HG02970 (cell line): ENCODE data around the gene NR6A1.
"Not testable (repeated sequence)": the region's sequence is repeated elsewhere in the genome, so short reads cannot be mapped to it uniquely, and the experiment has no call there.

Source experiments
- ATAC-seq: cut with Tn5 transposase; IDR thresholded peaks from one replicate; pipeline ENCODE4 v1.9.1; 2021; ENCODE audit warnings: mild to moderate bottlenecking, moderate library complexity, moderate number of reproducible peaks; ENCODE audit not compliant: unreplicated experiment, low FRiP score

Gene NR6A1

DNA sequence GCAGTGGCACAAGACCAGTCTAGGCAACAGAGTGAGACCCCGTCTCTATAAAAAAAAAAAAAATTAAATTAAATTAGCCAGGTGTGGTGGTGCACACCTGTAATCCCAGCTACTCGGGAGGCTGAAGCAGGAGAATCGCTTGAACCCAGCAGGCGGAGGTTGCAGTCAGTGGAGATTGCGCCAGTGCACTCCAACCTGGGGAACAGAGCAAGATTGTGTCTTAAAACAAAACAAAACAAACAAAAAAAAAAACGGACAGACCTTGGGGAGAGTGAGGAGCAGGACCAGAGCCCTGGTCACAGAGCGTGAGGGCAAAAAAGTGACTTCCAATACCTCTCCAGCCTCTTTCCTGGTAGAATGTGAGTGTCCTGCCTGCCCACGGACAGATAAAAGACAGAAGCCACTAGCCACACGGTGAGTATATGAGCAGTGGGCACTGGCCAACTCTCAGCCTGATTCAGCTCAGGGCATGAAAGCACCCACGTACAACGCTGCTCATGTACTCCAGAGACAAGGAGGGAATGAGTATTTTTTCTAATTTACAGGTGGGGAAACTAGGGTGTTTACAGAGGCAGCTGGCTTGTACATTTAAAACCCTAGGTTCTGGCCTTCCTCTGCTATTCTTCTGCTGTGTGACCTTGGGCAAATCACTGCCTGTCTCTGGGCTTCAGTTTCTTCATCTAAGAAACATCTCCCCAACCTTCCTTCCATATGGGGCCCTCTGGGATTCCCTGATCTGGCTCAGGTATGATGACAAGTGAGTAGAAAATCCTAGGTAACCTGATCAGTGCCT is 7.7 kb upstream of the NR6A1 start:
- ATAC-seq = no peak

DNA sequence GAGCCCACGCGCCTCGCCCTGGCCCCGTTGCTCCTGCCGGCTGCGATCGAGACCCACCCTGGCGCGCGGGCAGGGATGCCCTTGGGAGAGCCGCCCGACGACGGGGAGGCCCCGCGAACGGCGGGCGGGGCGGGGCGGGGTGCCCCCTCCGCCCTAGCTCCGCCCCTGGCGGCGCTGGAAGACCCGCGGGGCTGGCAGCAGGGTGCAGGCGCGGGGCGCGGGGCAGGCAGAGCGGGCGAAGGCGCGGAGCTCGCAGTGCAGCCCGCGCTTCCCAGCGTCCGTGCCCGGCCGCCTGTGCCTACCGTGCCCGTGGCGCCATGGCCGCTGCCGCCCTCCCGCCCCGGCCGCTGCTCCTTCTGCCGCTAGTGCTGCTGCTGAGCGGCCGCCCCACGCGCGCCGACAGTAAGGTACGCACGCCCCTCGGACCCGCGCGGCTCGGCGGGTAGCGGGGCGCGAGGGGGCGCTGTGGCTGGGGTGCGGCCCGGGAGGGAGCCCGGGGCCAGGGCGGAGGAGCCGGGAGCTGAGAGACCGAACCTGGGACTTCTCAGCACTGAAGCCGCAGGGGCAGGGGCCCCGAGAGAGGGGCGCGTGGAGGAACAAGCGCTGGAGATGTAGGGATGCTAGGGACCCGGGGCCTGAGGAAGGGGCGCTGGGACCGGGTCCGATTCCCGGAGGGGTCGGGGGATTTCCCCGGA is 6.0 kb upstream of the NR6A1 start, which contains the start of gene OLFML2A:
Gene OLFML2A (plus strand): TSS at position 180 of the 695 bp plus-strand sequence. CDS start 138 bp downstream, at position 318.
- no peak for ATAC-seq

GRCh38 chr9:124776618-124776953 is 5.5 kb upstream of the NR6A1 start:
- ATAC-seq = no peak

- ATAC-seq = no peak
Measured at GRCh38 chr9:124774129-124774978, 3.2 kb upstream of the NR6A1 start.

DNA sequence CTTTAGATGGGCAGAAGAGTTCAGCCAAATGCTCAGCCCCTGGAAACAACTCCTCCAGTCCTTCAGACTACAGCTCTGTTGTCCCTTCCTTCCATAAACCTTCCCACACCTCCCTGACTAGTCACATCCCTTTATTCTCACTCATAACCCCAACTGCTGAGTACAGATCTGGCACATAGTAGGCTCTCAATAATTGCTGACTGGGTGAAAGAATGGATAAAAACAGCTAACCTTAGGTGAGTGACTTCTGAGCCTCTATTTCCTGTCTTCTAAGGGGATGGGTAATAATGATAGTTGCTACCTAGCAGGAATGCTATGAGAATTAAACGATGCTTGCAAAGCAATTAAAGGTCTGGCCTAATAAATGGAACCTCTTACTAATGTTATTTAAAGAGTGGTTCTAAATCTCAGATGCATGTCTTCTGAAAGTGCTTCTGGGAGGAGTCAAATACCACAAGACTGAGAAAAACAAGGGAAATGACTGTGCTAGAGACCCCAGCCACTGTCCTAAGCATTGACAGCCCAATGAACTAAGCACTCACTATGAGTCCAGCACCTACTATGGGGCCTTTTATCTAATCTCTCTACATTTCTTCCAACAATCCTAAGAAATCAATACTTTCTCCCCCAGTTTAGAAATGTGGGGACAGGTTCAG is 2.5 kb upstream of the NR6A1 start:
- no peak for ATAC-seq

DNA sequence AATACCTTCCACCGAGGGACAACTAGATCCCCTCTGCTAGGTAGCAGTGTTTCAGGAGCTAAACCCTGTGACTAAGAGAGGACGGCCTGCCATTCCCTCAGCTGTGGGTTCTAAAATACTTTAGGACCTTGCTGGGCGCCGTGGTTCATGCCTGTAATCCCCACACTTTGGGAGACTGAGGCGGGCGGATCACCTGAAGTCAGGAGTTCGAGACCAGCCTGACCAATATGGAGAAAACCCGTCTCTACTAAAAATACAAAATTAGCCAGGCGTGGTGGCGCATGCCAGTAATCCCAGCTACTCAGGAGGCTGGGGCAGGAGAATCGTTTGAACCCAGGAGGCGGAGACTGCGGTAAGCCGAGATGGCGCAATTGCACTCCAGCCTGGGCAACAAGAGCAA is 1.8 kb upstream of the NR6A1 start:
- ATAC-seq = not testable (repeated sequence)

DNA sequence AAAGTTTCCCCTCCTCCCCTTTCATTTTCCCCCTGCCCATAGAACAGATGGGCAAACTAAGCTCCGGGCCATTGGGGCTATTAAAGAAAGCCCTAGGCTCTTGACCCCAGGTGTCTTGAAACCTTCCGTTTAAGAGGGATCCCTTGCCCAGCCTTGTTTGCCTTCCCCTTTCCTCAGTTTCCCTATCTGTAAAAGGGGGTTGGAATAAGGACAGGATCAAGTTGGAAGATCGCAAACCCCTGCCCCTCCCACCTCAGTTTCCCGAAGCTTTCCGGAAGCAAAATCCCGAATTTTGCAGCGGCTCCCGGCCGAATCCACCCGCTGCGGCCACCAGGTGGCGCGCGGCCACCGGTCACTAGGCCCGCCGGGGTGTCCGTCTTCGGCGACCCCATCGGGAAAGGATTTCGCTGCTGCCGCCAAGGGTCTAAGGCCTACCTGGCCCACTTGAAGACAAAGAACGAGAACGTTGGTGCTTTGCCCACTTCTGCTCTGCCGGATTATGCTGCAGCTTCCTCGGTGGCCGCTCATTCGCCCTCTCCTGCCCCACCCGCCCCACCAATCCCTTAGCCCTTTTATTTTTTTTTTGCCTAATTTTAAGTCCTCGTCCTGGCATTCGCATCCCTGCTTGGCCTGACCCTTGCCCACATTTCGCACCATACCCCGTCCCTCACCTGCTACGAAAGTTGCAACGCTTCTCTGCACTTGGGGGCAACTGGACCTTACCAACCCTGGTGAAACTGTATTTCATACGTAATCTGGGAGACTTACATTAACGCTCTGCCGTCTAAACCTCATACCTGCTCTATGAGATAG is 962 bp upstream of the NR6A1 start:
- no peak for ATAC-seq

GRCh38 chr9:124770359-124771020 is 621 bp downstream of the NR6A1 start:
- no peak for ATAC-seq

DNA sequence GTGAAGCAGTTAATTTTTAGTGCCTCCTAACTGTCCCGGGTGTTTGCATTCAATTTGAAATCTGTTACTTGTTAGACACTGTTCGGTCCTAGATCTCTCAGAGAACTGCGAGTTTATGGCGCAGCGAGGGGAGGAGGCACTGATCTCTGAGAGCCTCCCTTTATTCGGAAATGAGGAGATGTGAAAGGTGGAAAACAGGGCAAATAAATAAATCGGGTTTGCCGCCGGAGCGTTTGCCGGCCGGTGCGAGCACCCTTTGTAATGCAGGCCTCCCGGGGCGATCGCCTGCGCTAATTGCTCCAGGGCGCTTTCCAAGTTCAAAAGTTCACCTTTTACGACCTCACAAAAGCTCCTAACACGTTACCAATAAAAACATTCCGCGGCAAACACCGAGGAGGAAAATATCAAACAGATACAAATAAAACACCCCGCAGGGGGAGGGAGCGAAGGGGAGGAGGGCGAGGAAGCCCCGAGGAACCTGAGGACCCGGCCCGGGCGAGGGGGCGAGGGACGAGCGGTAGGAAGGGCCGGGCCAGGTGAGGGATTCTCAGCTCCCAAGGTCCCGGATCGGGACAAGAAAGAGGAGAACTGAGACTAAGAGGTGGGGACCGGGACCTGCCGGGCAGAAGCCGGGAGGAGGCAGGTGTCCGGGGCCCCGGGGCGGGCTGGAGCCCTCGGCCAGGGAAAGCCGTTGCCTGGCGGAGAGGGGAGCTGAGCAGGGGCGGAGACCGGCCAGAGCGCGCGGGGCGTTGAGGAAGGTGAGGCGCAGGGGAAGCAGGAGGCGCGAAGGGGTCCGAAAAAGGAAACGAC is 1.4 kb downstream of the NR6A1 start:
- ATAC-seq = no peak

DNA sequence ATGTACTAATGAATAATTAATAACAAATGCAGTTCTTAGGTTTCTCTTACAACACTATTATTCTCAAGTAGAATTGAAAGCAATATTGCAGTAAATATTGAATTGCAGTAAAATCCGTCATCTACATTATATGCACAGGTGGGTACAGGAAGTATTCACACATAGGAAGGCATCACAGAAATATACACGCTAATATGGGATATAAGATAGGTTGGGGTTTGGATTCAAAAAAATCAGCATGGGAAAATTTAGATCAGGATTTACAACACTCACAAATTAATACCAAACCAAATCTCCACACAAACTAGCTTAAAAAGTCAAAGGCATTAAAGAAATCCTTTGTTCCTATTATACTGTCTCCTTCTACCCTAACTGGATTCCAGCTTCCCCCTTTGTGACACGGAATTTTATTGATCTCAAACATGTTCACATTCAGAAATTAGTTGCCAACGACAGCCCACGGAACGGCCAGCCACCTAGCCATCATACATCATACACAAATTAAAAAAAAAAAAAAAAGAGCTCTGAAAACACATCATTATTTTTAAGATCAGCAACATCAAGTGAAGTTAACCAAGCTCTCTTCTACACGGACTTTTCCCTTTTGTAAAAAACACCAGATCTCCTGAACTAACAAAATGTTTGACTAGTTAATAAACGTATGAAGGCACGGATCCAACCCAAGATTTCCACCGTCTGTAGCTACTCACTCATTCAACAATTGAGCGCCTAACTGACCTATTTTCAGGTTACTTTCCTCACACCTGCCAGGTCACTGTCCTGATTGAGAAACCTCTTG is 2.2 kb downstream of the NR6A1 start:
- ATAC-seq = no peak

- no peak for ATAC-seq
Measured at GRCh38 chr9:124768334-124768733, 2.8 kb downstream of the NR6A1 start.

DNA sequence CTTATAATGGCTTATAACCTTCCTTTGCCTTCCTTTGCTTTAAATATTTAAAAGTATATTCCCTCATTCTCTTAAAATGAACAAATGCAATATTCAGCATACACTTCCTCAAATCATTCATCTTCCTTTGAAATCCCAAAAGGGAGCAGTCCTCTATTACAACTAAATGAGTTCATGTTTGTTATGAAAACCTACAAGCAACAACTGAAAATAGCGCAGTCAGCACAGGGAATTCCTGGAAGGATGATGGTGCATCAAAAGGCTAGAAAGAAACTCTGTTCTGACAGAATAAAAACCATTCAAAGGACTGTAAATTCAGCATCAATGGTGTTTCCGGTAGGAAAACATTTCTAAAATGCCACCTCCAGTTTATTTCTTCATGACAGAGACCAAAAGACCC is 3.3 kb downstream of the NR6A1 start:
- ATAC-seq = no peak

GRCh38 chr9:124766815-124767554 is 4.1 kb downstream of the NR6A1 start:
- no peak for ATAC-seq

DNA sequence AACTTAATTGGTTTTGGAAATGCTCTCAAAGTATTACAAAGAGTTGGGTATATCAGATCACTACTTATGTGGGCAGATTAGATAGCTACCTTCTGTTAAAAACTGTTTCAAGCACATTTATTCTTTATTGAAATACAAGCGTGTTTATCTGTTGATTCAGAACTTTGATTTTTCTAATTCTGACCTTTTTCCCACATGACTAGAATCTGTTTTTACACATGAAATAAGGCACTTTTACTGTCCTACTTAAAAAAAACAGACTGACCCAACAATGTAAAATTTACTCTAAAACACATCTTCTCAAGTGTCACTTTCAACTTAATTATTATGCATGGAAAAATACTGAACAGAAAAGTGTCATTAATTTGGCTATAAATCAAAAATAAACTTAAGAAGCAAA is 4.8 kb downstream of the NR6A1 start:
- ATAC-seq = no peak

GRCh38 chr9:124765439-124765835 is 5.7 kb downstream of the NR6A1 start:
- no peak for ATAC-seq

DNA sequence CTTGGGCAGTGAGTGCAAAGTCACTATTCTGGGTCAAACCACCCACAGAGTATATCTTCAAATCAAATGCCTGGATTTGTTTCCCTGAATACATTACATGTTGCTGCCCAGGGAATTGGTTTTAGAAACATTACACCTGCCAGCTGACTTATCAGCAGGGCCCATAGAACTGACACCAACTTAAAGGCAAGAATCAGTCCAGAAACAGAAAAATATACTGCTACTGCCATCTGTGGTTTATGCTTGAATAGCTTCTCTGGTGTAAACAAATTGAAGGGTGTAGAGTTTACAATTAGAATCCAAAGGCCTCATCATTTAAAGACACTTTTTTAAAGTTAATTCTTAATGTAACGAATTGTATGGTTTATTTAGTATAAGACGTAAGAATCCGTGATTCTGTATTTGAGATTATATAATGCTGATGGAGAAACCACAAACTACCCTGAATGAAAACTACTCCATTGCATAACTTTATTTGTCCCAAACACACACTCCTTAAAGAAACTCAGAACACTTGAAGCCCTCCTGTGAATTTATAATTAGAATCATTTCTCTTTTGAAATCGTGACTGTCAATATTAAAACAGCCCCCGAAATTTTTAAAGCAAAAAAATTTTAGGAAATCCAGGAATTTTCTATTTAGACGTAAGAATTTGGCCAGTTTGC is 6.2 kb downstream of the NR6A1 start:
- no peak for ATAC-seq
